Mucosa of rectum (tissue), 2 donors: ENCODE measurements around the gene CDIP1.

Experiments used
- H3K27ac ChIP-seq, 2 donors: one replicate each; pipeline ENCODE4 v1.7.0; 2013; ENCODE audit warnings: inconsistent platforms in 2 of 2, low read depth in 2 of 2, low read length in 2 of 2
- H3K27me3 ChIP-seq, 2 donors: one replicate each; pipeline ENCODE4 v1.7.0; 2013; ENCODE audit warnings: low read length in 2 of 2; ENCODE audit not compliant: control insufficient read depth in 2 of 2, insufficient read depth in 2 of 2
- H3K36me3 ChIP-seq, 2 donors: one replicate each; pipeline ENCODE4 v1.7.0; 2013; ENCODE audit warnings: low read length in 2 of 2; ENCODE audit not compliant: control insufficient read depth in 2 of 2, insufficient read depth in 2 of 2
- H3K4me1 ChIP-seq, 2 donors: one replicate each; pipeline ENCODE4 v1.7.0; 2013; ENCODE audit warnings: low read length in 2 of 2, mild to moderate bottlenecking in 1 of 2; ENCODE audit not compliant: control insufficient read depth in 2 of 2, insufficient read depth in 2 of 2
- H3K4me3 ChIP-seq, 2 donors: one replicate each; pipeline ENCODE4 v1.7.0; 2013; ENCODE audit warnings: low read length in 2 of 2
- H3K9ac ChIP-seq, 2 donors: one replicate each; pipeline ENCODE4 v1.7.0; 2013; ENCODE audit warnings: low read length in 2 of 2, low read depth in 1 of 2, mild to moderate bottlenecking in 1 of 2
- H3K9me3 ChIP-seq, 2 donors: one replicate each; pipeline ENCODE4 v1.7.0; 2013; ENCODE audit warnings: low read length in 2 of 2; ENCODE audit not compliant: control insufficient read depth in 2 of 2
- donor health status: healthy.
- donor health status: Normal muscosa, but diverticular disease.

Gene CDIP1

GRCh38 chr16:4495766-4496165 lies 42.8 kb downstream of the CDIP1 start:
- H3K27ac ChIP-seq, result no peak overlapping the region
- H3K36me3 ChIP-seq, result peaks cover 0 to 8% of the 10 kb centered on the region in 2 donors
- no peaks in the 10 kb centered on the region for H3K9me3 ChIP-seq
- H3K4me3 ChIP-seq, result no peak overlapping the region
- H3K27me3 ChIP-seq, result no peaks in the 10 kb centered on the region
- no peak overlapping the region for H3K9ac ChIP-seq
- peaks cover 5 to 7% of the 10 kb centered on the region in 2 donors for H3K4me1 ChIP-seq

GRCh38 chr16:4494746-4495490 lies 43.7 kb downstream of the CDIP1 start:
- H3K9me3 ChIP-seq, result no peaks in the 10 kb centered on the region
- H3K9ac ChIP-seq, result no peak overlapping the region
- H3K4me3 ChIP-seq, result no peak overlapping the region
- H3K27me3 ChIP-seq, result no peaks in the 10 kb centered on the region
- no peak overlapping the region for H3K27ac ChIP-seq
- H3K4me1 ChIP-seq, result no peaks in the 10 kb centered on the region
- H3K36me3 ChIP-seq, result peaks cover 0 to 8% of the 10 kb centered on the region in 2 donors

GRCh38 chr16:4491898-4492297 lies 46.7 kb downstream of the CDIP1 start:
- H3K4me1 ChIP-seq, result no peaks in the 10 kb centered on the region
- no peaks in the 10 kb centered on the region for H3K27me3 ChIP-seq
- H3K9me3 ChIP-seq, result no peaks in the 10 kb centered on the region
- no peak overlapping the region for H3K9ac ChIP-seq
- H3K4me3 ChIP-seq, result no peak overlapping the region
- H3K36me3 ChIP-seq, result peaks cover 5 to 6% of the 10 kb centered on the region in 2 donors
- H3K27ac ChIP-seq, result no peak overlapping the region

- Histone ChIP-seq H3K27ac (peak overlapping the region in 1 of 2 donors; percentile 11), H3K36me3 (peaks cover 6 to 7% of the 10 kb centered on the region in 2 donors), H3K27me3 (no peaks in the 10 kb centered on the region), H3K9ac (peak overlapping the region in 1 of 2 donors; percentile 14), H3K4me3 (no peak overlapping the region), H3K4me1 (no peaks in the 10 kb centered on the region), H3K9me3 (no peaks in the 10 kb centered on the region)
Measured at GRCh38 chr16:4489030-4489429, 49.5 kb downstream of the CDIP1 start.

GRCh38 chr16:4488499-4488967 lies 50.0 kb downstream of the CDIP1 start:
- Histone ChIP-seq H3K36me3 (peaks cover 6 to 7% of the 10 kb centered on the region in 2 donors), H3K9ac (no peak overlapping the region), H3K9me3 (no peaks in the 10 kb centered on the region), H3K4me3 (no peak overlapping the region), H3K27me3 (no peaks in the 10 kb centered on the region), H3K4me1 (no peaks in the 10 kb centered on the region), H3K27ac (peak overlapping the region in 1 of 2 donors; percentile 11)

GRCh38 chr16:4487955-4488498 lies 50.5 kb downstream of the CDIP1 start:
- Histone ChIP-seq H3K9ac (no peak overlapping the region), H3K27ac (peak overlapping the region in 1 of 2 donors; percentile 11), H3K4me1 (no peaks in the 10 kb centered on the region), H3K4me3 (no peak overlapping the region), H3K27me3 (no peaks in the 10 kb centered on the region), H3K9me3 (no peaks in the 10 kb centered on the region), H3K36me3 (peaks cover 6 to 7% of the 10 kb centered on the region in 2 donors)

- Histone ChIP-seq H3K4me3 (no peak overlapping the region), H3K36me3 (peaks cover 6 to 9% of the 10 kb centered on the region in 2 donors), H3K27me3 (no peaks in the 10 kb centered on the region), H3K4me1 (no peaks in the 10 kb centered on the region), H3K9me3 (no peaks in the 10 kb centered on the region), H3K27ac (no peak overlapping the region), H3K9ac (no peak overlapping the region)
Measured at GRCh38 chr16:4486126-4486893, 52.3 kb downstream of the CDIP1 start.

GRCh38 chr16:4481963-4482362 lies 56.6 kb downstream of the CDIP1 start:
- H3K4me3 ChIP-seq, result no peak overlapping the region
- no peaks in the 10 kb centered on the region for H3K27me3 ChIP-seq
- H3K9me3 ChIP-seq, result no peaks in the 10 kb centered on the region
- peaks cover 0 to 3% of the 10 kb centered on the region in 2 donors for H3K4me1 ChIP-seq
- H3K27ac ChIP-seq, result no peak overlapping the region
- peaks cover 0 to 9% of the 10 kb centered on the region in 2 donors for H3K36me3 ChIP-seq
- H3K9ac ChIP-seq, result no peak overlapping the region

- no peak overlapping the region for H3K27ac ChIP-seq
Measured at GRCh38 chr16:4481526-4481925, 57.0 kb downstream of the CDIP1 start.

GRCh38 chr16:4477966-4478365 lies 60.6 kb downstream of the CDIP1 start:
- no peak overlapping the region for H3K9ac ChIP-seq
- peaks cover 0 to 2% of the 10 kb centered on the region in 2 donors for H3K36me3 ChIP-seq
- H3K4me1 ChIP-seq, result peaks cover 6 to 9% of the 10 kb centered on the region in 2 donors
- H3K4me3 ChIP-seq, result no peak overlapping the region
- H3K9me3 ChIP-seq, result no peaks in the 10 kb centered on the region
- H3K27me3 ChIP-seq, result no peaks in the 10 kb centered on the region
- H3K27ac ChIP-seq, result no peak overlapping the region

More at GRCh38 chr16:4481526-4481925, 57.0 kb downstream of the CDIP1 start:
- no peaks in the 10 kb centered on the region for H3K27me3 ChIP-seq
- H3K9me3 ChIP-seq, result no peaks in the 10 kb centered on the region
- H3K4me3 ChIP-seq, result no peak overlapping the region
- peaks cover 0 to 7% of the 10 kb centered on the region in 2 donors for H3K36me3 ChIP-seq
- H3K4me1 ChIP-seq, result peaks cover 0 to 3% of the 10 kb centered on the region in 2 donors
- H3K9ac ChIP-seq, result no peak overlapping the region
